NCI-H226 (cell line): Measurements from ENCODE around the gene ZNF142.
A peak's percentile ranks its signal among the peaks of the same experiment; 100 is the strongest.

Source experiments
- DNase-seq: peaks from one replicate; pipeline ENCODE4 v3.0.0-alpha.2; 2015

The ZNF142 gene, protein sequence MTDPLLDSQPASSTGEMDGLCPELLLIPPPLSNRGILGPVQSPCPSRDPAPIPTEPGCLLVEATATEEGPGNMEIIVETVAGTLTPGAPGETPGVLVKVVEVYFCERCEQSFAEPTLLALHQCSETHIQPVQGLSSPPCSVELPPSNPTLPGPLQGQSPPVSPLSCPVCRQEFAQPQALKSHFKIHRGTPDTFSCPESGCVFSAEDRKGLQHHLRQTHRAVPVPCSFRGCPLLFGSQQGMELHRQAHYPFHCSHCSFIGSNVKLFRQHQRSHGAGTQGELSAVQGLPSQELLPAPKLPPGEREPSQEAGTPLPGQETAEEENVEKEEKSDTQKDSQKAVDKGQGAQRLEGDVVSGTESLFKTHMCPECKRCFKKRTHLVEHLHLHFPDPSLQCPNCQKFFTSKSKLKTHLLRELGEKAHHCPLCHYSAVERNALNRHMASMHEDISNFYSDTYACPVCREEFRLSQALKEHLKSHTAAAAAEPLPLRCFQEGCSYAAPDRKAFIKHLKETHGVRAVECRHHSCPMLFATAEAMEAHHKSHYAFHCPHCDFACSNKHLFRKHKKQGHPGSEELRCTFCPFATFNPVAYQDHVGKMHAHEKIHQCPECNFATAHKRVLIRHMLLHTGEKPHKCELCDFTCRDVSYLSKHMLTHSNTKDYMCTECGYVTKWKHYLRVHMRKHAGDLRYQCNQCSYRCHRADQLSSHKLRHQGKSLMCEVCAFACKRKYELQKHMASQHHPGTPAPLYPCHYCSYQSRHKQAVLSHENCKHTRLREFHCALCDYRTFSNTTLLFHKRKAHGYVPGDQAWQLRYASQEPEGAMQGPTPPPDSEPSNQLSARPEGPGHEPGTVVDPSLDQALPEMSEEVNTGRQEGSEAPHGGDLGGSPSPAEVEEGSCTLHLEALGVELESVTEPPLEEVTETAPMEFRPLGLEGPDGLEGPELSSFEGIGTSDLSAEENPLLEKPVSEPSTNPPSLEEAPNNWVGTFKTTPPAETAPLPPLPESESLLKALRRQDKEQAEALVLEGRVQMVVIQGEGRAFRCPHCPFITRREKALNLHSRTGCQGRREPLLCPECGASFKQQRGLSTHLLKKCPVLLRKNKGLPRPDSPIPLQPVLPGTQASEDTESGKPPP (N-terminal part only)

GRCh38 chr2:218659258-218659987 is at the start of gene ZNF142, which contains the start of gene BCS1L:
TSS of gene ZNF142 (minus strand) at chr2:218659623. CDS start at chr2:218656429, 3,194 bp downstream.
TSS of gene BCS1L (plus strand) at chr2:218659683. CDS start at chr2:218660988, 1,305 bp downstream.
- peak; percentile 81 for DNase-seq

- no peak for DNase-seq
Observed at GRCh38 chr2:218708086-218708485, 48.7 kb upstream of the ZNF142 start.

GRCh38 chr2:218703341-218703740 is 43.9 kb upstream of the ZNF142 start:
- DNase-seq = no peak

DNA sequence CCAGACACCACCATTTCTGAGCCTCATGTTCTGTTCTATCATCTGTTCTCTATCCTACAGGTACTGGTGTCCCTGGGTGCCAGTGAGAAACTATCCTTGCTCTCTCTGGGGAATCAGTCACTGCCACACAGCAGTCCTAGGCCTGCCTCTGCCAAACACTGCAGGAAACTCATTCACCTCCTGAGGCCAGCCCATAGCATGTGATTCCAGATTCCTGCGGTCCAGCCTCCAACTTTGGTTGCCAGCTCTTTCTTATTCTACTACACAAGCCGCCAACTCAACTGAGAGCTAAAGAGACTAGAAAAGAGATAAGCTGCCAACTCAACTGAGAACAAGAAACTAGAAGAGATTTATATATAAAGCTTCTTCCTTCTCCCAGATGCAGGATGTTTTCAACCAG is 42.4 kb upstream of the ZNF142 start:
- DNase-seq = no peak

DNA sequence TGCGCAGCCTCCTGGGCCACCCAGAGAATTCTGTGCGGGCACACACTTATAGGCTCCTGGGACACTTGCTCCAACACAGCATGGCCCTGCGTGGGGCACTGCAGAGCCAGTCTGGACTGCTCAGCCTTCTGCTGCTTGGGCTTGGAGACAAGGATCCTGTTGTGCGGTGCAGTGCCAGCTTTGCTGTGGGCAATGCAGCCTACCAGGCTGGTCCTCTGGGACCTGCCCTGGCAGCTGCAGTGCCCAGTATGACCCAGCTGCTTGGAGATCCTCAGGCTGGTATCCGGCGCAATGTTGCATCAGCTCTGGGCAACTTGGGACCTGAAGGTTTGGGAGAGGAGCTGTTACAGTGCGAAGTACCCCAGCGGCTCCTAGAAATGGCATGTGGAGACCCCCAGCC is 39.5 kb upstream of the ZNF142 start:
- DNase-seq = no peak

DNA sequence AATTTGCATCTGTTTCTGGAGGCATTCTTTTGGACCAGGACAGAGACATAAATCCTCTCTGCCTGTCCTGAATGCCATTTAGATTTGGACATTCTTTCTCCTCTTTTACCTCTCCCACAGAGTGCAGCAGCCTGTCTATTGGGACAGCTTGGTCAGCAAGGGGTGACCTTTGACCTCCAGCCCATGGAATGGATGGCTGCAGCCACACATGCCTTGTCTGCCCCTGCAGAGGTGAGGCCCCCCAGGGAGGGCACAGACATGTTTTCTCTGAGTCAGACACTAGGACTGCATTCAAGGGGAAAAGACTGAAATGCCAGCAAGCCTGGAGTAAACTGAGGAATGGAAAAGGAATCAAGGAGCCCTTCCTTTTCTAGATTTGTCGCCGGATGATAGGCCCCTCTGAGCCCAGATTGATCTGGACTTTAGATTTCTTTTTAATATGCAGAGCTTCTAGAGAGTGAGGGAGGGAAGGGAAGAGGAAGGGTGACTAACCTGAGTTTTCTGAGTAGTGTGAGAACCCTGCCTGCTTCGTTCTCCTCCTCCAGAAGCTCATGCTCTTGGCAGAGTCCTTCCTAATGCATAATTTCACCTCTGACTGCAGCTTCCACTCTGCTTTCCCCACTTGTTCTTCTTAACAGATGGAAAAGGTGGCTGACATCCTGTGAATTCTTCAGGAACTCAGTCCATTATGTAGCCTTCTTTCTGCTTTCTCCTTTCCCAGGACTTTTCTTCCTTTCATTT is 35.2 kb upstream of the ZNF142 start:
- no peak for DNase-seq

DNA sequence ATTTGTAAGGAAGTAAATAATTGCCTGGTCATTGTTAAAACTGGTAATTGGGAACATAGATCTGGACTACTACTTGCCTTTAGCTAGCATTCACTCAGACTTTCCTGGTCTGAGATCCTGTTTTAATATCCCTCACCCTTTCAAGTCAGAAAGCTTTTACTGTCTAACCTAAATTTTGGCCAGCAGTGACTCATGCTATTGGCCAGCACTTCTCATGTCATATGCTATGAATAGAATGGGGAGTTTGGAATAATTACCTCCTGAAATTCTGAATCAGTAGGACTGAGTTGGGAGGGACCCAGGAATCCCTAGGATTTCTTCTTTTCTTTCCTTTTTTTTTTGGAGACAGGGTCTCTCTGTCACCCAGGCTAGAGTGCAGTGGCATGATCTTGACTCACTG is 31.8 kb upstream of the ZNF142 start:
- DNase-seq = no peak

GRCh38 chr2:218687400-218688060 is 28.1 kb upstream of the ZNF142 start:
- peak; percentile 21 for DNase-seq

DNA sequence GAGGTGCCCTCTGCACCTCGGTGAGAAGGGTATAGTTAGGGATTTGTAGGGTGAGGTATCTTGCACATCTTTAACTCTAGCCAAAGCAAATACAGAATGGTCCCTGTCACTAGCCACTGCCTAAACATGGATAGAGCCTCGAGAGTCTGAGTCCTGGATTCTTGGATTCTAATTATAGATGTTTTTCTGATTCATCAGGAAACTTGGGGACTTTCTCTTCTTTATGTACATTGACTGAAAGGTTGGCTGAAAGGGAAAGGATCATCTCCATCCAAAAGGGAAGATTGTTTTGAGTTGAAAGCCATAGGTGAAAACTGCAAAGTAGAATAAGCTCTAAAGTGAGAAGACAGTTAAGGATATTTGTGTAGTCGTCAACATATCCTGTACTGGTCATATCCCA is 20.6 kb upstream of the ZNF142 start:
- DNase-seq = no peak

DNA sequence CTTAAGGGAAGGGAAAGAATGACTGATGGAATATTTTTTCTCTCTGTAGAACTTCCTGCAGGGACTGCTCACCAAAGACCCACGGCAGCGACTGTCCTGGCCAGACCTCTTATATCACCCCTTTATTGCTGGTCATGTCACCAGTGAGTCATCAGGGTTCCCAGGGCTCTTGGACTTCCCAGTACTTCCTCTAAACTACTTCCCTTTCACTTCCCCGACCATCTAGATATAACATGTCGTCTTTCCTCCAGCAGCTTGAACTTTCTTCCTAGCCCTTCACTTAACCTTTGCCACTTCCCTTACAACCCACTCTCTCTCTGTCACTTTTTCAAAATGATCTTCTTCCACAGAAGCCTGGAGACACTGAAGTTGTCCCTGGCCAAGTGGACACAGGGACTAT is 19.7 kb upstream of the ZNF142 start:
- no peak for DNase-seq

DNA sequence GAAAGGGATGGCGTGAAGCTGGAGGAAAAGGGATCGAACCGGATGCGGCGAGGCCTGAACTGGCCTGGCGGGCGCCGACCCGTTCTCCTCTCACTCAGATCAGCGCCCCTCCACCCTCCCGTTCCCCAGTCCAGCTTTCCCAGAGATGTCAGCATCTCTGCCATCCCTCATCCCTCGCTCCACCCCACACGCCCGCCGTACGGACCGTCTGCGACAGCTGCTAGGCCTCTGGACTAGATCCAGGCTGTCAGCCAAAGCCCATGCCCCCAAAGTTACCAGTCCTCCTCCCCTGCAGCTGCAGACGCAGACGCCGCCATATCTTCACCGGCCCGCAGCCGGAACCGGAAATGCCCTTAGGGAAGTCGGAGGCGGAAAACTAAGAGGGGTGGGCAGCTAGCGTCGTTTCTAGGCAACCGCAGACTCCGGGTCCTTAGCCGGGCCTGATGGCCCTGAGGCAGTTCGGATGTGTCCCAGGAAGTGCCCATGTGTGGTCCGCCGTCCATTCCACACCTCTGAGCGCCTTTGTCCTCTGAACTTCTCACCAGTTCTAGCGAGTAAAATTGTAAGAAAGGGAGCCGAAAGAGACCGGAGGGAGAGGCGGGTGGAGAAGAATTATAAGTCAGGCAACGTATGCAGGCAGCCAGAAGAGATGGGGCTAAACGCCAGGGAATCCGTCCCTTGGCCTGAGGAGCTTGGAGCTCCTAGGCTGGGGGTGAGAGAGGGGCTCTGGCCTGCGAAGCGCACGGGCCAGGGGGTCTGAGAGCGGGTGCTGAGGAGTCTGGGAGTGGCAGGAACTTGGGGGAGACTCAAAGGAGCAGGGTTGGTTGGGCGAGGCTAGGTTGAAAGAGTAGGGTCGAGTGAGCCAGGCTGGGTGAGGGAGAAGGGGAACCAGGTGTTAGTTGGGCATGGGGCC is 12.5 kb upstream of the ZNF142 start, which contains the start of the genes RNF25 and STK36:
TSS of gene RNF25 (minus strand) at position 349 of the 913 bp plus-strand sequence. CDS start at position 317, 32 bp downstream.
TSS of gene STK36 (plus strand) at position 433 of the 913 bp plus-strand sequence. CDS start 744 bp downstream, outside the sequence.
- peak; percentile 70 for DNase-seq

DNA sequence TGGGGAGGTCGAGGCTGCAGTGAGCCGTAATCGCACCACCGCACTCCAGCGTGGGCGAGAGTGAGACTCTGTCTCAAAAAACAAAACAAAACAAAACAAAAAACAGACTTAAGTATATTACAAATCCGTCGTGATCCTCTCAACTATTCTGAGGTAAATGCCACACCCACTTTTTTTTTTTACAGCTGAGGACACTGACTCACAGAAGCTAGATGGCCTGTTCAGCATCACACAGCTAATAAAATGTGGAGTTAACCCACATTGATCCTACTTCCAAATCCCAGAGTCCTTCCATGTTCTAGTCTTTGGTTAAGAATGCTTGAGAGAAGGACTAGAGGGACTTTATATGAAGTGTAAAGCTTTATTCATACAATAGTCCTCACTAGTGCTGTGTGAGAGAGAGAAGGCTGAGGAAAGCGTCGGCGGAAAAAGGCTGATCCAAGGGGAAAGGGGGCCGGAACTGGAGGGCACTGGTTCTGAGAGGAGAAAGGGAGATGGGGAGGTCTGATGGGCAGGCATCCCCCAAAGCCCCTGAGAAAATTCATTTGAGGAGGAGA is 11.8 kb upstream of the ZNF142 start:
- DNase-seq = no peak

GRCh38 chr2:218664653-218665052 is 5.2 kb upstream of the ZNF142 start:
- DNase-seq = no peak

- no peak for DNase-seq
Observed at GRCh38 chr2:218663901-218664300, 4.5 kb upstream of the ZNF142 start.

DNA sequence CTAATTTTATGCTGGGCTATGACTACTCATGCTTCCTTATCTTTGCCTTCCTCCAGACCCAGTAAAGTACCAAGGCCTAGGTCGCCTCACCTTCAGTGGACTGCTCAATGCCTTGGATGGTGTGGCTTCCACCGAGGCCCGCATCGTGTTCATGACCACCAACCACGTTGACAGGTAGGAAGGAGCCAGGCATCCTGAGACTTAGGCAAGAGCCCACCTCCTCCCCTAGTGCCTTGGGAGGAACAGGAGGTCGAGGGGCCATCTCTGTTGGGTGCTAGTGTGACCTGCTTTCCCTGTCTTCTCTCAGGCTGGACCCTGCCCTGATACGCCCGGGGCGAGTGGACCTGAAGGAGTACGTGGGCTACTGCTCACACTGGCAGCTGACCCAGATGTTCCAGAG is 3.4 kb upstream of the ZNF142 start:
- no peak for DNase-seq

GRCh38 chr2:218662377-218662776 is 3.0 kb upstream of the ZNF142 start:
- no peak for DNase-seq

- DNase-seq = no peak
Observed at GRCh38 chr2:218659988-218660358, 550 bp upstream of the ZNF142 start.

DNA sequence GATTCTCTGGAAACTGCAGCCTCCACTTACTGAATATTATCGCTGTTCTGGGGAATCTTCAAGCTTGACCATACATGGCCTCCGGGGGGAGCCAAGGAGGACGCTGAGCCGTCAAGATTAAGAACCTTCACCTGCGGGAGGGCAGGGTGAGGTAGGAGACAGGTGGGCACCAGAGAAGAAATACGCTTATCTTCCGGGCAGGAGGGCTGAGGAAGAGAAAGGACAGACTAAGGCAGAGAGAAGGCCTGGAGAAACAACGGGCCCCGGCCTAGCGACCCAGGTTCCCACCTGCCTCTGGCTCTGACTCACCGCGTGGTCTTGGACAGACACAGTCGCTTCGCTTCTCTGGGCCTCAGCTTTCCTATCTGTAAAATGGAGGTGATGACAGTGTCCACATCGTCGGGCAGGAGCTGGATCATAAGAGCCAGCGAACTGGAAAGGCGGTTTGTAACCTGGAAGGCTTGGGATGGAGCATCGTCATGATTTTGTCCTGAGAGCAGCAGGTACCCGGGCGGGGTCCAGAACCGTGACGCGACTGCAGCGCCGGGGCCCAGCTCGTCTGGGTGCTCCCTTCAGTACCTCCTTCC is 659 bp downstream of the ZNF142 start:
- no peak for DNase-seq

GRCh38 chr2:218655751-218656150 is 3.7 kb downstream of the ZNF142 start:
- no peak for DNase-seq
